Nephron progenitor cell (in vitro differentiated cells): Measurements from ENCODE around the gene MED23.

Source experiments
- DNase-seq: peaks from one replicate; pipeline ENCODE4 v3.0.0; 2021
- H3K27ac Mint-ChIP-seq: 2 replicates; pipeline ENCODE4 v1.8.0; 2021; ENCODE audit warnings: mild to moderate bottlenecking, moderate library complexity, mixed read lengths
- H3K27me3 Mint-ChIP-seq: 2 replicates; pipeline ENCODE4 v1.8.0; 2021; ENCODE audit warnings: mild to moderate bottlenecking, low read depth, mixed read lengths; ENCODE audit not compliant: poor library complexity
- H3K36me3 Mint-ChIP-seq: 2 replicates; pipeline ENCODE4 v1.8.0; 2021; ENCODE audit warnings: low read depth, mixed read lengths
- H3K4me1 Mint-ChIP-seq: 2 replicates; pipeline ENCODE4 v1.8.0; 2021; ENCODE audit warnings: mixed read lengths
- H3K4me3 Mint-ChIP-seq: 2 replicates; pipeline ENCODE4 v1.8.0; 2021; ENCODE audit warnings: mild to moderate bottlenecking, moderate library complexity, mixed read lengths
- H3K9me3 Mint-ChIP-seq: 2 replicates; pipeline ENCODE4 v1.8.0; 2021; ENCODE audit warnings: mild to moderate bottlenecking, moderate library complexity, mixed read lengths
- TF ChIP-seq, protein P1 (sequence below): fragments of 200-600 bp; sonication (generic); IDR thresholded peaks from 2 replicates; pipeline ENCODE4 v1.5.0; 2021; ENCODE audit warnings: antibody characterized with exemption

The MED23 gene

DNA sequence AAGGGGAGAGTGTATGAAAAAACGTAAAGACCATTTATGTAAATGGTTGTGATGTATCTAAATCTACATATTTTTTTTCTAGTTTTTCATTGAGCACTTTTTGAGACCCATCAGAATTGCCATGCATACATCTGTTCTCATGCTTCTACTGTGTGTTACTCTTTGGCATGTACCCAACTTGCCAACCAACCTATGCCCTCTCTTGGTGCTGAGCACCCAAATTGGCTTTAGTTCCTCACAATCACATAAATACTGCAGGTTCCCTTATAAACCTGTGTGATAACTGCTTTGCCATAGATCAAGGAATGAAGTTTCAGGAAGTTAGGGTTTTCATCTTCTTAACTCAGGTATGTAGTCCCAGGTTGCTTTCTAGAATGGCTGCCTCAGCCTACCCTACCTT, 16.9 kb upstream of the MED23 start:
- Mint-ChIP-seq H3K36me3 (no peaks in the 10 kb centered on the region), H3K27me3 (no peaks in the 10 kb centered on the region), H3K4me1 (no peaks in the 10 kb centered on the region), H3K27ac (no peak overlapping the region), H3K4me3 (no peak overlapping the region), H3K9me3 (no peaks in the 10 kb centered on the region)
- no peak for DNase-seq
- TF ChIP-seq, protein P1, sequence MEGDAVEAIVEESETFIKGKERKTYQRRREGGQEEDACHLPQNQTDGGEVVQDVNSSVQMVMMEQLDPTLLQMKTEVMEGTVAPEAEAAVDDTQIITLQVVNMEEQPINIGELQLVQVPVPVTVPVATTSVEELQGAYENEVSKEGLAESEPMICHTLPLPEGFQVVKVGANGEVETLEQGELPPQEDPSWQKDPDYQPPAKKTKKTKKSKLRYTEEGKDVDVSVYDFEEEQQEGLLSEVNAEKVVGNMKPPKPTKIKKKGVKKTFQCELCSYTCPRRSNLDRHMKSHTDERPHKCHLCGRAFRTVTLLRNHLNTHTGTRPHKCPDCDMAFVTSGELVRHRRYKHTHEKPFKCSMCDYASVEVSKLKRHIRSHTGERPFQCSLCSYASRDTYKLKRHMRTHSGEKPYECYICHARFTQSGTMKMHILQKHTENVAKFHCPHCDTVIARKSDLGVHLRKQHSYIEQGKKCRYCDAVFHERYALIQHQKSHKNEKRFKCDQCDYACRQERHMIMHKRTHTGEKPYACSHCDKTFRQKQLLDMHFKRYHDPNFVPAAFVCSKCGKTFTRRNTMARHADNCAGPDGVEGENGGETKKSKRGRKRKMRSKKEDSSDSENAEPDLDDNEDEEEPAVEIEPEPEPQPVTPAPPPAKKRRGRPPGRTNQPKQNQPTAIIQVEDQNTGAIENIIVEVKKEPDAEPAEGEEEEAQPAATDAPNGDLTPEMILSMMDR = no peak

DNA sequence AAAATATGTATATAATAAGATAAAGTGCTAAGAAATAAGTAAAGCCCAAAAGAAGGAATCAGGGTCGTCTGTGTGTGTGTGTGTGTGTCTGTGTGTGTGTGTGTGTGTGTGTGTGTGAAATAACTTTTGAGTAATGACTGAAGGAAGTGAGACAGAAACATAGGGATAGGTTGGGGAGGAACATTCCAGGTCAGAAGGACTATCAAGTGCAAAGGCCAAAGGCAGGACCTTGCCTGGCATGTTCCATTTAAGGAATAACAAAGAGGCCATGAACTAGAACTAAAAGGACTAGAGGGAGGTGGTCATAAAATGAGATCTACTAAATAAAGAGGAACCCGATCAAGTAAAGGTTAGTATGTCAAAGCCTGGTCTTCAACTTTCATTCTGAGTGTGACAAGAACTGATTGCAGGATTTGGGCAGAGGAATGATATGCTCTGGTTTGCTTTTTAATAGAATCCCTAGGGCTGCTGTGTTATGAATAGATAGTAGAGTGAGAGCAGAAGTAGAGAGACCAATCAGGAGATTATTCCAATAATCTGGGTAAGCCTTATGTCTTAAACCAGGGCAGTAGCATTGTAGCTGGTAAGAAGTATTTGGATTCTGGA, 15.9 kb upstream of the MED23 start:
- H3K4me3 Mint-ChIP-seq = no peak overlapping the region
- no peak overlapping the region for H3K27ac Mint-ChIP-seq
- no peaks in the 10 kb centered on the region for H3K36me3 Mint-ChIP-seq
- no peak for DNase-seq
- no peaks in the 10 kb centered on the region for H3K27me3 Mint-ChIP-seq
- TF ChIP-seq, protein P1 = no peak
- no peaks in the 10 kb centered on the region for H3K4me1 Mint-ChIP-seq
- H3K9me3 Mint-ChIP-seq = no peaks in the 10 kb centered on the region

DNA sequence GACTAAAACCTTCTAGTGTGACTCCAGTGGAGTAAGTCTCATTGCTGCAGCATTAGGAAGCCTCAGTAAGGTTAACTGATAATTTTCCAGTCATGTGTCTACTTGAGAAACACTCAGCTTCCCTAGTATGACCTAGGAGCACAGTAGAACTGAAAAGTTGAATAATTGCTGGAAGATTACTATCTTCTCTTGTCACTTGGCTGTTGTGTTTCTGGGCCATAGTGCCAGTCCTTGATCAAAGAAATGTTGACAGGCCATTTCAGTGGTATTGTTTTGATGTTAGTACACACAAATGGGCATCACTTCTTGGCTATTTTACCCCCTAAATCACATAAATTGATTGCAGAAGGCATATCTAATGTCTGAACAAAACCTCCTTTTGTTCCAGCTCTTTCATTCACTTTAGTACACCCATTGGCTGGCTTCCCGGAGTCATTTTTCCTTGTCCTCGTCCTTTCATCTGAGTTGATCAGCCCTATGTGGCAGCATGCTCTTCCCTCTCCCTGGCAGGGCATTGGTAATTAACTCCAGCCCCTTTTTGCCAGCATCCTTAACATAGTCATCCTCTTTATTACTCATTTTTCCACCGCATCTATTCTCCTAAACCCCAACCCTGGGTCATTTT, 15.1 kb upstream of the MED23 start:
- Mint-ChIP-seq H3K36me3 (no peaks in the 10 kb centered on the region), H3K4me3 (no peak overlapping the region), H3K27me3 (no peaks in the 10 kb centered on the region), H3K27ac (no peak overlapping the region), H3K9me3 (no peaks in the 10 kb centered on the region), H3K4me1 (no peaks in the 10 kb centered on the region)
- DNase-seq = no peak
- TF ChIP-seq, protein P1 = no peak

DNA sequence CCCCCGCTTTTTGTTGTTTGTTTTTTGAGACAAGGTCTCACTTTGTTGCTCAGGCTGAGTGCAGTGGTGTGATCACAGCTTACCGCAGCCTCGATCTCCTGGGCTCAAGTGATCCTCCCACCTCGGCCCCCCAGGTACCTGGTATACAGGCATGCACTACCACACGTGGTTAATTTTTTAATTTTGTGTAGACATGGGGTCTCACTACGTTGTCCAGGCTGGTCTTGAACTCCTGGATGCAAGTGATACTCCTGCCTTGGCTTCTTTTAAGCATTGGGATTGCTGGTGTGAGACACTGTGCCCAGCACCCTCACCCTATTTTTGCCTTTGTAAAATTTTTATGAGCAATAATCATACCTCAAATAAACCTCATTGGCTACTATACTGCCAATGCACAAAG, 14.5 kb upstream of the MED23 start:
- DNase-seq = no peak
- no peak overlapping the region for H3K4me3 Mint-ChIP-seq
- TF ChIP-seq, protein P1 = no peak
- H3K27me3 Mint-ChIP-seq = no peaks in the 10 kb centered on the region
- no peaks in the 10 kb centered on the region for H3K4me1 Mint-ChIP-seq
- no peaks in the 10 kb centered on the region for H3K9me3 Mint-ChIP-seq
- H3K27ac Mint-ChIP-seq = no peak overlapping the region
- H3K36me3 Mint-ChIP-seq = no peaks in the 10 kb centered on the region

DNA sequence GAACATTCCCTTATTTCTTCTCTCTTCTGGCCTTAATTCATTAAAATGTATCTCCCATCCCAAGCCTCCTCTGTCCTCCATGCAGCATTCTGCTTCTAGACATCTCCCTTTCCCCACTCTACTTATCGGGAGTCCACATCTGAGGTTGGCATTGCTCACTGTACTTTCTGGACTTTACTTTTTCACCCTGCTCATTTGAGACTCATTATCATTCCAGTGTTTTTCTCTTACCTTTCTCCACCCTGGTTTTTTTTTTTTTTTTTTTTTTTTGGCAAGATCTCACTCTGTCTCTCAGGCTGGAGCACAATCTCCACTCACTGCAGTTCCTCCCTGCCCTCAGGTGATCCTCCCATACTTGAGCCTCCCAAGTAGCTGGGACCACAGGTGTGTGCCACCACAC, 13.5 kb upstream of the MED23 start:
- H3K27ac Mint-ChIP-seq = no peak overlapping the region
- no peaks in the 10 kb centered on the region for H3K9me3 Mint-ChIP-seq

More for the DNA sequence above, 13.5 kb upstream of the MED23 start:
- H3K4me3 Mint-ChIP-seq = no peak overlapping the region
- no peaks in the 10 kb centered on the region for H3K27me3 Mint-ChIP-seq
- TF ChIP-seq, protein P1 = no peak
- no peaks in the 10 kb centered on the region for H3K36me3 Mint-ChIP-seq
- no peaks in the 10 kb centered on the region for H3K4me1 Mint-ChIP-seq
- DNase-seq = no peak
